HuH-7.5 (cell line): ENCODE measurements around the gene SNAP25.

Experiments
- DNase-seq: peaks from one replicate; pipeline ENCODE4 v3.0.0; 2011; ENCODE audit warnings: low spot score

The SNAP25 gene

DNA sequence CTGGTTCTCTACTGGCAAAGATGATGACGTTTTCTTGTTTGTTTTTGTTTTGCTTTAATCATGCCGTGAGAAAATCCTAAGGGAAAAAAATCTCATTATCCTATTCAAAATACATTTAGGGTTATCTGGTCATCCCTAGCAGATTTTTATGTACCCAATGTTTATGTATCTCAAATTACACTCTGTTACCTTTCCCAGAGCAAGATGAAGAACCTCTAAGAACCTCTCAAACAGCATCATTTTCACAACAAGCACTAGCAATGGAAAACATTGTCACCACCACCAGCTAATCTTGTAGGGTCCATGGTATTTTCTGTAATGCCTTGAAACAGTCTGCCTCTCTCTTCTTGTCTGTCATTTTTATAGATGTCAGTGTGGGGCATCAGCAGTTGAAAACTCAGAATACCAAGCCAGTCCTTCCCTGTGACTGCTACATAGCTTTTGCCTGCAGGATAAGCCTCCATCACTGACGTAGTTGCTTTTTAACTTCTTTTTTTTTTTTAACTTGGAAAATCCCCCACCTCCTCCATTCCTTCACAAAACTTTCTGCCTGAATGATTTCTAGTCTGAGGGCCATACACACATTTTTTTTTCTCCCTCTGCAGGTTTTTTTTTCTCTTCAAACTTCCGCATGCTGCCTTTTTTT lies 2.4 kb upstream of the SNAP25 start:
- DNase-seq: no peak

DNA sequence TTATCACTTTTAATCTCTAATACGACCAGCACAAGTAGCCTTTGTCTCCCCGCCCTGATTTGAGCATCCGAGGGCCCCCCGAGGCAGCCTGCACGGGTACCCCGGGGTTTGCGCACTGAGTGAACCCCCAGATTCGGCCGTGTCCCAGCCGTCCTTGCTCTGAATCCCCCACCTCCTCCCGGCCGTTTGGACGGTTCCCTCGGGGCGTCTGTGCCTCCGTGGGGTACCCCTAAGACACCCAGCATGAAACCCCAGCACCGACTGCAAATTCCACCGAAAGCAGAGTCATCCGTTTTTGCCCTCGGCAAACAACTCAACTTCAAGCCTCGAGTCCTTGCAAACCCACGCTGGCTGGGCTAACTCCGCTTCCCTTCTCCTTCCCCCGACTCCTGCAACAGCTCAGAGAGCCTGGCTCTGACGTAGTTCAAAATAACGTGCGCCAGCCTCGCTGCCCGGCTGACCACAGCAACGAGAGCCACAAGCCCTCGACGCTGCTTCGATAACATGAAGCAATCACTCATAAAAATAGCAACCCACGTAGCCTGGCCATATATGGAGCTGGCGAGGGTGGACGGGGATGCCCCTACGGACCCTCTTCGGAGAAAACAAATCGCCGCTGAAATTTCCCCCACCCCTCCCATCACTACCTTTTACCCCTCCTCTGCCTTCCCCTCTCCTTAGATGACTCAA lies 764 bp upstream of the SNAP25 start:
- DNase-seq: peak; percentile 67

DNA sequence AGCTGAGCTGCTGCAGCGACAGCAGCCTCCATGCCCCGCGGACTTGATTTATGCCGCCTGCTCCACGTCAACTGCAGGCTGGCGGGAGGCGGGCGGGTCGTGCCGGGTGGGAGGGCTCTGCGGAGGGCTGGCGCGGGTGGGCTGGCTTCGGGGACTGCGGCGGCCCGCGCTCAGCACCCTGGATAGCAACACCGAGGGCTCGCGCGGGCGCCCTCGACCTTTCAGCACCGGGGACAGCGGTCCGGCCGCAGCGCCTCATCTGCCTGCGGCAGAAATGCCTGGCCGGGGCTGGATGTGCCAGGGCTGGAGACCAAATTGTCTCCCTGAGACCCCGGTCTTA lies 792 bp downstream of the SNAP25 start:
- DNase-seq: peak; percentile 53

DNA sequence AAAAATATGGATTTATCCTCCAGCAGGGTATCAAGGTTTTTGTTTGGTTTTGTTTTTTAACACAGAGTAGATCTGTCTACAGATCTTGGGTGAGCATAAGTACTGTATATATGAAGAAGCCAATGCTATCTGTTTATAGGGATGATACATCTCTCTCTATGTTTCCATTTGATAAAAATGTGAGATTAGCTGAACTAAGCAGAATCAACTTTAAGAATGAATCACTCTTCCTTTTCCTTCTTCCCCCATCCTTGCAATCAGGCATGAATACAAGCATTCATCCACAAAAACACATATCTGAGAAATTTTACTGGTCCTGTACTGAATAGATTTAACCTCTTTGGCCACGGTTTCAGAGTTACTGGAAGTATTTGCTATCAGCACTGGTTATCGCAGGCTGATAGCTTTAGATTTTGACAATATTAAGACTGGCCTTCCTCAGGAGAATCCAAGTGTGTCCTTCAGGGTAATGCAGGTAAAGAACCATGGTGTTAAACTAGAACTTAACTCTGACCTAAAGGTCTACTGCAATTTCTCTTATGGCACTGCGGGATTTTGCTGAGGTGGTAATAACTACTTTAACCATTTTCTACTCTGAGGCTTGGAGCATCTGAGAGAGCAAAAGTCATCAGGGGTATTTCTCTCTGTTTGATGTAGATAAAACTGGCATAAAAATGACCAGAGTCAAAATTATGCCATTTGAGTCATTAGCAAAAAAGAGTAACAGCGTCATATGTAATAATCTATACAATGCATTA lies 1.5 kb downstream of the SNAP25 start:
- DNase-seq: no peak

DNA sequence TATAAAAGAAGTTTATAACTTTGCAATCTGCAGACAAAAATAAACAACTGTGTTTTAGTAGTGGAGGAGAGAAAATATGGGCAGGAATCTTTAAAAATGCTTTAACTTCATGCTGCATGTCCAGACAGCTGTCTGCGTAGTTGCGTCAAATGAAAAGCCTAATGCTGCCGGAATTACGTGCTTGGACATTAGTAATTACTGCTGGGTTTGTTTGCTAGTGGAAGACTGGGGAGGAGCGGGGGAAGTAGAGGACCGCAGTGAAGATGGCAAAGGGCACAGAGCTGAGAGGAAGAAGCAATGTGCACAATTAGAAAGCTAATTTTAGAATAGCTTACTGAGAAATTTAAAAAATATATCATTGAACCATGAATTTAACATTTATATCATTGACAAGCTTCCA lies 2.4 kb downstream of the SNAP25 start:
- no peak for DNase-seq

DNA sequence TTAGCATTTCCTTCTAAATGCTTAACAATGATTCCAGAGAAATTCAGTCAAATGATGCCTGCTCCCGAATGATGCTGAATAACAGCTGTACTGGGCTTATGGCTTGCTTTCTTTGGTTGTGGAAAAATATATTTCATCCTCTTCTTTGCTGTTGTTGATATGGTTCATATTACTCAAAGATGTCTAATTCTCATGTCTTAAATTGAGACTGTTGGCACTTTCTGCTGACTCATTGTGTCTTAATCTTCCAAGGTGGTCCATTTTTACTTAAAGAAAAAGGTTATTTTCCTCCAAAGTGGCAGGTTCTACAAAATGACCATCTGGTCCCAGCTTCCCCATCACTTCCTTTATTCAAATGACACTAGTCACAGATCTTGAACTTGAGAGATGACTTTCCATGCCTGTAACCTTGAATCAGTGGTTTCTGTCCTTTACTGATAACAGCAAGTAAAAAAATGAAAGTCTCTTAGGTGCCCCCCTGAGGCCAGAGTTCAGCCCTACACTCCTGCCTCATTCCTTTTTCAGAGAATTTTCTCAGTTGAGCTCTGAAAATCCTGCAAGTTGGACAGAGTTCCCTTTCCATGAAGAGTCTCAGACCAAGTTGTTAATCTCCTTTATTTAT lies 6.9 kb downstream of the SNAP25 start:
- DNase-seq: no peak

DNA sequence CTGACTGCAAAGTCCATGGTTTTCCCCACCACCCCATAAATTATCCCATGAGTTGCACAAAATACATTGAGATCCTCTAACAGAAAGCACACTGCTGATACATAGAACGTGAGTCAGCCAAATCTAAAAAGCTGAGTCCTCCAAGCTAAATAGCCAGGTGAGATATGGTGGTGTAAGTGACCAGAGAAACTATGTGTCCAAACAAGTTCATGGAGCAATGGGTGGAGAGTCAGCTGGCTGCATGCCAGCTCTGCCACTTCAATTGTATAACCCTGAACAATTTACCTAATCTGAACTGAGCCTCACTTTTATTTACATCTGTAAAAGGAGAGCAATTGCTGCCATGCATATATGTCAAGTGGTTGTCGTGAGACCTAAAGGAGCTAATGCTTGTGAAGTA lies 9.7 kb downstream of the SNAP25 start:
- no peak for DNase-seq

DNA sequence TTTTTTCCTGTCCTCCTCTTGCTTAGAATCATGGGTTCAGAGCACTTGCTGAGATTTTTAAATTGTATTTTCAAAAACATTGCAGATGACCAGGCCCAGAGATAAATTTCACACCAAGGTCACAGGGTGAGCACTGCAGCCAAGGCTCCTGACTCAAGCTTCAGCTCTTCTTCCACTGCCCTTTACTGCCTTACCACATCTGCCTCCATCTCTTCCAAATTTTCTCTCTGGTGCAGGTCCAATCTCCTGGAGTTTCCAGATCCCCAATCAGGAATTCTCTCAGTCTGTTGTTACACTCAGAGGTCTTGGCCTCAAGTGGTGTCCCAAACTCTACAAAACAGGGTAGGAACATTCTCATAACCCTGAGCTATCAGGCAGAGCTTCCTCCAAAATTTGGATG lies 12.7 kb downstream of the SNAP25 start:
- DNase-seq: no peak

DNA sequence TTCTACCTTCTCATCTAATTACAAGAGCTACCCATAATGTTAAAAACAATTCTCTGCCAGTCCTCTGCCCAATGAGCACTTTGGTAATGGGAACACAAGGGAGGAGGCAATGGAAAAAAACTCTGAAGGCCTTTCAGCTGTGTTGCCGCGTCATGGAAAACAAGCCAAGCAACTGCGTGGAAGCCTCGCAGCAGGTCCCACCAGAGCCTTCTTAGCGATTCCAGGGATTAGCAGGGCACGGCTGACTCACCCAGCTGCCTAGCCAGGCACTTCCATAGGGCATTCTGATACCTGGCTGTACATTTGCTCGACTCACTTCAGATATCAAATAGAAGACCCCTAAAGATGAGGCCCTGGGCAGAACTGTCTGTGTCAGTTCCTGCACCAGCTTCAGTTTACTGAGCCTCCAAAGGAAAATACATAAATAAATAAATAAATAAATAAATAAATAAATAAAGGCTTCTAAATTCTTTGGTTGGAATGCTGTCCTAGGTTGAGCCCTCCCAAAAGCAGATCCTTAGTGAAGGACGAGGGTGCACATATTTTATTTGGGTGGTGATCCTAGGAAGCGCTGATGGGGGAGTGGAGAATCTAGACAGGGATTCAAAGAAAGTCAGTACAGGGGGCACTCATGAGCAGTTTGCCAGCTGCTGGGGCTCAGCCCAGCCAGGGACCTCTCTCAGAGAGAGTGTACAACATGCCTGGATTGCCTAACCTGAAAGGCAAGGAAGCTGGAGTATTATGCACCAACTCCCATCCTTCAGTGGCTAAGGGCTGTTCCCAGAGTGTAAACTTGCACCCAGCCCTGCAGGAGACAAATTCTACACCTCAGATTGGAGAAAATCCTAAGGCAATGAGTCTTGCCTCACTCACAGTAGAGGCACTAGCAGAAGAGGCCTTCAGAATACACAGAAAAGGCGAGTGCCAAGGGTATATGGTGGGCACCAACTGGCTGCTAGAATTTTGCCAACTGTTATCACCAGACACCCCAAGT lies 18.2 kb downstream of the SNAP25 start:
- no peak for DNase-seq

DNA sequence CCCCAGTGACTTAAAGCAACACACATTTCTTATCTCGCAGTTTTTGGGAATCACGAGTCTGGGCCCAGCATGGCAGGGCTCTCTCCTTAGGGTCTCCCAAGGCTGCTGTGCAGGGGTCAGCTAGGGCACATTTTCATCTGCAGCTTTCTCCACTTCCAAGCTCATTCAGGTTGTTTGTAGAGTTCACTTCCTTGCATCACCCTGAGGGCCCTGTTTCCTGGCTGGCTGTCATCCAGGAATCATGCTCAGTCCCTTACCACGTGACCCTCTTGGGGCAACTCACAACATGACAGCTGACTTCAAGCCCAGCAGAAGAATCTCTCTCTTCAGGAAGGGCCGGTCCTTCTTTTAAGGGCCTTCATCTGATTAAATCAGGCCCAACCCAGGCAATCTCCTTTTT lies 21.3 kb downstream of the SNAP25 start:
- DNase-seq: no peak

DNA sequence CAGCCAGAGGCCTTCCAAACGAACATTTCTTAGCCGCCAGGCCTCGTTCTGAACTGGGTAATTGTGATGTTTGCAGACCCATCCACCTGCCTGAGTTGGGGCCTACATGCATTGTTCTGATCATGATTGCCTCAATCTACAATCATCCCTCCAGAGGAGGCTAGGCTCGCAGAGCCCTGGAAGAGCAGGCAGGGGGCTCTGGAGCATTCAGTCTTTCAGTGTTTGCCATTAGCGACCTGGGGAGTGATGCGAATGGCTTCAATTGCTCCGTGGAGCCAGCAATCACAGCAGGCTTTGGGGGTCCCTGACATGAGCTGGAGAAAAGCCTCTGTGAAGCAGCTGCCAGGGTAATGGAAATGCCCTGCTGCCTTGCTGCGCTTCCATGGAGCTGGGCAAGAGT lies 22.0 kb downstream of the SNAP25 start:
- DNase-seq: no peak

DNA sequence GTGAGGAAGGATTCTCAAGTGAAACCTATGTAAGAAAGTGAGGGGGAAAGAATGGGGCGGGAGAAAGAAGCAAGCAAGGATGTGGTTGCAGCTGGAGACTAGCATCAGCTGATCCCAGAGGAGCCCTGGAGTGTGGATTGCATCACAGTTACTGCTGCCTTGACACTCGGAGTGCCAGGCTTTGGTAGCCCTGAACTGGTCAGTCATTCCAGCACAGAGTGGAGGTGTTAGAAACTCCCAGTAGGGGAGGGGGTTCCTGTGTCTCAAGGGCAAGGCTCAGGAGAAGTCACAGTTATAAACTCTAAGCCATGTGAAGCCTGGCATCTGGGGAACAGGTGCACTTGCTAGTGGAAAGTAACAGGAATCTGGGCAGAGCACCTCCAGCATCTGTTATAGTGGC lies 23.5 kb downstream of the SNAP25 start:
- DNase-seq: no peak

DNA sequence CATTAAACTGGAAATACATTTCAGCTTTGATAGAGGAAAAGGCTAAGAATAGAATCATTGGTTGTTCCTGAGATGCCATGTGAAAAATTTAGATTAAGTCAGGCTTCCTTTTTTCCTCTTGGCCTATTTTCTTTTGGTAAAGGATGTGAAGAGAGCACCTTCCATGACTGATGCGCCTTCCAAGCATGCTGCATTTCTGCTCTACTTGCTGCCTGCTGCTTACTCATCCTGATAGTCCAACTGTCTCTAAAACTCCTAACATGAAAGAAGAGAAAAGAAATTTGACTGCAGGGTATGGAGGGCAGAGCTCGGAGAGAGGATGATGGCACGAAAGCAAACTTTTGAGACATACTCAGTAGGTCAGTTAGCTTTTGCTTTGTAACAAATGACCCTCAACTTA lies 28.8 kb downstream of the SNAP25 start:
- DNase-seq: no peak

DNA sequence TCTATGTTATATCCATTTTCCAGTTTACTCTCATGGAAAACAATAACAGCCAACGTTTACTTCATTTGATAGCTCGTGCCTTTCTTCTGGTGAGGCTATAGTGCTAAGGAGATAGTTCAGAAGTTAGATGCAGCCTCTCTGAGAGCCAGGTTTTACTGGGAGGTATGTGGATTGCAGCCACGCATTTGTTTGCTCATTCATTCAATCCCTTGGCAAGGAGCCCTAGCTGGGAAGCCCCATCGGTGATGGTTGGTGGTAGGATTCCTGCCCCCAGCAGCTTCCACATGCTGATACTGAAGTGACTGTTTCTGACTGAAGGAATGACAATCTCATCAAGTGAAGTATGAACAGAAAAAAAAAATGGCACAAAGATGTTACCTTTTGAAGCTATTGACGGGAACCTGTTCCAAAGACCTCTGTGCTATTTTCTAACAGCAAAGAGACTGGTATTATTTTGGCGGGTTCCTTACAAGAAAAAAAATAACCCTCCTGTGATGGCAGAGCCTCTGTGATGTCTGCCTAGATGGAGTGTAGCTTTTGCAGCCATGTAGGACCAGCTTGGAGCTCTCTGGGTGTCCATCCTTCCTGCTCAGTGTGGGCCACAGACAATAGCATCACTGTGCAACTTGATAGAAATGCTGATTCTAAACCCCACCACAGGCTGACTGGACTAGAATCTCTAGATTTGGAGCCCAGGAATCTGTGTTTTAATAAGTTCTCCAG lies 30.6 kb downstream of the SNAP25 start:
- DNase-seq: no peak

DNA sequence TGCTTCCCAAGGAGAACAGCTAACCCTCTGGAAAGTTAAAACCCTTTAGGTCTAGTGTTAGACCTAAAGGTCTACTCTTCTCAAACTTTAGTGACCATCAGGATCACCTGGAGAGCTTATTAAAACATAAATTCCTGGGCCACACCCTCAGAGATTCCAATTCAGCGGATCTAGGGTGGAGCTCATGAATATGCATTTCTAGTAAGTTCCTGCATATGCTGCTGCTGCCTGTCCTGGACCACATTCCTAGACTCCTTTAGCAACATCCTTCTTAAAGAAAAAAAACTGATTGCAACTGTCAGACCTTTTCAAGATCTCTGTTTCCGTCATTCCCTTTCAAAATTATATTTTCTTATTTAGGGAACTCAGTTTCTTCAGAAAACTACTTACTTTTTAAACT lies 31.2 kb downstream of the SNAP25 start:
- no peak for DNase-seq

DNA sequence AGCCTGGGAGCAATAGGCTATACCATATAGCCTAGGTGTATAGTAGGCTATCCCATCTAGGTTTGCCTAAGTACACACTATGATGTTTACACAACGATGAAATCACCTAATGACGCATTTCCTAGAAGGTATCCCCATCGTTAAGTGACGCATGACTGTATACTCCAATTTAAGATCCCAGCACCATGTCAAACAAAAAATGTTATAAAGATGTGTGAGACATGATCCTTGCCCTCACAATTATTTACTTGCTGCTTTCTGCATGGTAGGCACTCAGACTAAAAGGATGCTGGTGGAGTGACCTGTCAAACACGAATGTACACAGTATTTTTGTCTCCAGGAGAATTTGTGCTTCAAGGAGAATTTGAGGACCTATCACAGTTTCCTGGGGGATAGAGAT lies 32.3 kb downstream of the SNAP25 start:
- DNase-seq: no peak

DNA sequence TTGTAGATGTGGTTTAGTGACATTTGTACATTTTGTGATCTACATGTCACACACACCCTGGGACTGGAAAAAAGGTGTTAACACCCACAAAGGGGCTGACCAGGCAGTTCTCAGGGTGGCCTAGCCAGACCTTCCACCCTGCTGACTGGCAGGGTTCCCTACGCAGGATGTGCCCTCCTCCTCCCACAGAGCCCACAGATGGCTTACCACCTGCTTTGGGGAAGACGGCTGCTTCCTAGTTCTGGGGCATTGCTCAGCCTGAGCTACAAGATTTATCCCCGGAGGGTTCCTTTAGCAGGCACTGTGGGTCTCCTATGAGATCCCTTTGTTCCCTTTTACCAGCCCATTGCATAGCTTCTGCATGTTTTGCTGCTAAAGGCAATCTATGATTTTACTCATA lies 35.1 kb downstream of the SNAP25 start:
- no peak for DNase-seq

DNA sequence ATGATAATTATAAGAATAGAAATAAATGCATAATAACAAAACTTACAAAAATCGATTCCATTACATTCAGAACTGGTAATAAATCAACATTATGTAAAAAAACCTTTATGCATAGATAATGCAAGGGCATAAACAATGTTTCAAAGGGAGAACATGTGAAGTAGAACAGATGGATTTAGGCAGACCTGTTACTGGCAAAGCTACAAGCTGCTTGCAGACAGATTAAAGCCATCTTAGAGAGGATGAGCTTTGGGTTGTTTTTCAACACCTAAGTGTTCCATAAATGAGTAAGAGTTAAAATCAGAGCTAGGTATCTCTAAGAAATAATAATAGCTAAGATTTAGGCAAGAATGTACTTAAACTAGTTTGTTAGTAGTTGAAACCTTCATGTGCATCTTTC lies 37.2 kb downstream of the SNAP25 start:
- DNase-seq: no peak

DNA sequence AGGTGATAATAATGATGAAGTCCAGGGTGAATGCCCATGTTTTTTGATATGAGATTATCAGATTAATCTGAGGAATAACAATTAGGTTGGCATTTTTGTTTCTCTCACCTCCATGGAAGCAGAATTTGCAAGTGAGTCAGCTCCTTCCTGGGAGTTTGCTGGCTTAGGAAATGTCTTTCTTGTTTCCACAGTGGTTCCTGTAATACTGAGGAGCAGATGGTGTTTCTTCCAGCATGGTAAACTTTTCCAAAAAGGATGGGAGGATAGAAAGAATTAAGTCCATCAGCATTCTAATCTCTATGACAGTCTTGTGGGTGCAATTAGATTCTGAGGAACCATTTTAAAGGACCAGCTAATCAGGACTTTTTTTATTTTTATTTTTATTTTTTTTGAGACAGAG lies 40.5 kb downstream of the SNAP25 start:
- no peak for DNase-seq

DNA sequence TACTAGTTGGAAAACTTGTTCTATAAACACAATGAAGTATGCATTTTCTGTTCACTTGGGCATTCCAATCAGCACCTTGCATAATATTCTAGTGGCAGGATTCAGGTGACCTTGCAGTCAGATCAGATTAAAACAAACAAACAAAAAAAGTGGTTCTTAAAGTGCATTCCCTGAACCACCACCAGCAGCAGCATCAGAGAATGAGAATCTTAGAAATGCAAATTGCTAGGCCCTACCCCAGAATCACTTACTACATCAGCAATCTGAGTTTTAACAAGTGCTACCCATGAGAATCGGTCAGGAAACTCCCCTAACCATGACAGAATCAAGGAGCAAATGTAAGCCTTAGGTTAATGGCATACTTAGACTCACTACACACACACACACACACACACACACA lies 41.7 kb downstream of the SNAP25 start:
- DNase-seq: peak; percentile 25

DNA sequence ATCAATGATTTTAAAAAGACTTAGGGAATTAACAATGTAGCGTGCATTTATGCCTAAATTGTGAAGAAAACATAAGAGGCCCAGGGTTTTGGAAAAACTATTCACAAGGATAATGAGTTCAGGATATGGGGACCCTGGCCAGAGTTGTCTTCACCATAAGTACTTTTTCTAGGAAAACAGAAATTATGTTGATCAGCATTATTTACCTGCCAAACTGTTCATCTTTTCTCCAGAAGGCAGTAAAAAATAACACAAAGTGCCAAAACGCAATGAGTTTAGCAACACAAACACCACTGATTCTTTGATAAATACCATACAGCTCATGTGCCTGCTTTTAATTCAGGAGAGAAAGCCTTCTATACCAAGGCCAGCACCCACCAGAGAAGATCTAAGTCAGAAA lies 43.1 kb downstream of the SNAP25 start:
- DNase-seq: no peak
